Osteoblast (primary cell): ENCODE measurements around the gene BSND. TPM values are rescaled to one million over a fixed set of nuclear protein-coding genes. Genes with fewer than 3 reads are reported as not detected.

Source experiments
- DNase-seq: peaks from one replicate; pipeline ENCODE4 v3.0.0; 2011; ENCODE audit warnings: low spot score, mixed read lengths; ENCODE audit not compliant: insufficient read length; ENCODE audit errors: missing footprints
- H2AFZ ChIP-seq: 2 replicates; pipeline ENCODE4 v1.6.0; 2011; ENCODE audit warnings: mild to moderate bottlenecking, low read length
- H3K27ac ChIP-seq: 2 replicates; pipeline ENCODE4 v1.5.1; 2011; ENCODE audit warnings: mild to moderate bottlenecking, low read depth, low read length, moderate library complexity
- H3K27me3 ChIP-seq: 2 replicates; pipeline ENCODE4 v1.6.0; 2012; ENCODE audit warnings: mild to moderate bottlenecking, control low read depth, inconsistent platforms, low read length, moderate library complexity; ENCODE audit not compliant: insufficient read depth
- H3K36me3 ChIP-seq: 2 replicates; pipeline ENCODE4 v1.5.1; 2011; ENCODE audit warnings: mild to moderate bottlenecking, low read length, control low read depth, moderate library complexity; ENCODE audit not compliant: insufficient read depth
- H3K4me1 ChIP-seq: 2 replicates; pipeline ENCODE4 v1.5.1; 2011; ENCODE audit warnings: mild to moderate bottlenecking, low read length, control low read depth, moderate library complexity; ENCODE audit not compliant: insufficient read depth
- H3K4me2 ChIP-seq: 2 replicates; pipeline ENCODE4 v1.6.0; 2011; ENCODE audit warnings: mild to moderate bottlenecking, low read length; ENCODE audit not compliant: insufficient read depth
- H3K4me3 ChIP-seq: fragments of 200-600 bp; sonication (generic); 3 replicates; pipeline ENCODE4 v1.5.1; 2012; ENCODE audit warnings: mild to moderate bottlenecking, low read length, inconsistent platforms; ENCODE audit not compliant: insufficient read depth
- H3K79me2 ChIP-seq: 2 replicates; pipeline ENCODE4 v1.6.0; 2012; ENCODE audit warnings: mild to moderate bottlenecking, low read length, control low read depth, inconsistent platforms; ENCODE audit not compliant: insufficient read depth
- H3K9me3 ChIP-seq: 2 replicates; pipeline ENCODE4 v1.5.1; 2011; ENCODE audit warnings: low read depth, low read length, control low read depth
- H4K20me1 ChIP-seq: 2 replicates; pipeline ENCODE4 v1.6.0; 2012; ENCODE audit warnings: mild to moderate bottlenecking, low read length, control low read depth; ENCODE audit not compliant: insufficient read depth
- CTCF ChIP-seq: IDR thresholded peaks from 2 replicates; pipeline ENCODE4 v1.5.1; 2011; ENCODE audit warnings: mild to moderate bottlenecking, low read depth, low read length, moderate library complexity; ENCODE audit errors: extremely low read depth
- total RNA-seq: library from RNA; depleted of rRNA; stranded (reverse); fragments of >200 nt; gene quantifications from 2 replicates; pipeline ENCODE4 v1.2.3, GENCODE V29; 2012

The BSND gene
- total RNA-seq, 1 donor = not detected

GRCh38 chr1:55040933-55041494, 42.3 kb downstream of the BSND start:
- no peaks in the 10 kb centered on the region for H4K20me1 ChIP-seq
- no peak overlapping the region for H3K4me3 ChIP-seq
- H3K9me3 ChIP-seq = no peaks in the 10 kb centered on the region
- H3K27ac ChIP-seq = no peak overlapping the region
- no peak overlapping the region for H3K4me2 ChIP-seq
- no peaks in the 10 kb centered on the region for H3K4me1 ChIP-seq
- no peak for TF ChIP-seq CTCF
- H2AFZ ChIP-seq = no peak overlapping the region
- no peaks in the 10 kb centered on the region for H3K36me3 ChIP-seq
- peaks cover 70% of the 10 kb centered on the region for H3K27me3 ChIP-seq
- no peaks in the 10 kb centered on the region for H3K79me2 ChIP-seq
- peak; percentile 50 for DNase-seq

GRCh38 chr1:55041613-55042012, 42.9 kb downstream of the BSND start:
- Histone ChIP-seq H3K27me3 (peaks cover 65% of the 10 kb centered on the region), H3K4me1 (no peaks in the 10 kb centered on the region)
- TF ChIP-seq CTCF = no peak

GRCh38 chr1:55043011-55043410, 44.3 kb downstream of the BSND start:
- peaks cover 59% of the 10 kb centered on the region for H3K27me3 ChIP-seq
- no peaks in the 10 kb centered on the region for H4K20me1 ChIP-seq
- no peaks in the 10 kb centered on the region for H3K4me1 ChIP-seq
- H3K79me2 ChIP-seq = no peaks in the 10 kb centered on the region
- no peaks in the 10 kb centered on the region for H3K9me3 ChIP-seq
- H3K36me3 ChIP-seq = no peaks in the 10 kb centered on the region
- H2AFZ ChIP-seq = no peak overlapping the region
- H3K4me3 ChIP-seq = no peak overlapping the region
- peak; percentile 72 for DNase-seq
- no peak overlapping the region for H3K4me2 ChIP-seq
- H3K27ac ChIP-seq = no peak overlapping the region
- no peak for TF ChIP-seq CTCF

More at GRCh38 chr1:55041613-55042012, 42.9 kb downstream of the BSND start:
- H3K36me3 ChIP-seq = no peaks in the 10 kb centered on the region
- no peak overlapping the region for H3K27ac ChIP-seq
- no peak overlapping the region for H3K4me2 ChIP-seq
- no peaks in the 10 kb centered on the region for H3K9me3 ChIP-seq
- H3K79me2 ChIP-seq = no peaks in the 10 kb centered on the region
- H2AFZ ChIP-seq = no peak overlapping the region
- DNase-seq = peak; percentile 29
- no peaks in the 10 kb centered on the region for H4K20me1 ChIP-seq
- H3K4me3 ChIP-seq = no peak overlapping the region

GRCh38 chr1:55043726-55044125, 45.0 kb downstream of the BSND start:
- no peak overlapping the region for H3K4me3 ChIP-seq
- no peak overlapping the region for H2AFZ ChIP-seq
- H3K36me3 ChIP-seq = no peaks in the 10 kb centered on the region
- H3K4me1 ChIP-seq = no peaks in the 10 kb centered on the region
- no peak overlapping the region for H3K4me2 ChIP-seq
- H3K27ac ChIP-seq = no peak overlapping the region
- no peaks in the 10 kb centered on the region for H4K20me1 ChIP-seq
- no peaks in the 10 kb centered on the region for H3K9me3 ChIP-seq
- peaks cover 52% of the 10 kb centered on the region for H3K27me3 ChIP-seq
- no peaks in the 10 kb centered on the region for H3K79me2 ChIP-seq
- TF ChIP-seq CTCF = no peak
- DNase-seq = peak; percentile 47
